Superior temporal gyrus (tissue), 1 donor: ENCODE results near the gene SLC29A3.

Experiments
- DNase-seq: peaks from one replicate; pipeline ENCODE4 v3.0.0-alpha.2; 2016; ENCODE audit errors: extremely low spot score

Gene SLC29A3

DNA sequence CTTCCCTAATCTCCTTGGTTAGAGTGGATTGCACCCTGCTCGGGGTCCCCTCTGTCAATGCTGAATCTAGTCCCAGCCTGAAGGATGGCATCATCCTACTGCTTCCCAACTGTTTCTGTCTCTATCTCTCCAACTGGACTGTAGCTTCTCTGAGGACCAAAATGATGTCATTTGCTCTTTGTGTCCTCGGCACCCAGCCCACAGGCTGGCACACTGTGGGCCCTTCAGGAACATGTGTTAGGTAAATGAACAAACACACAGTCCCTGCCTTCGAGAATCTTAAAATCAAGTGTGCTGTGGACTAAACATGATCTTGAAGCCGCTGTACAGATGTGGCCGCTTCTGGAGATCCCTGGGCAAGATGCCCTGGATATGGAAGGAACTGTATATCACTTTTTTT, 72.6 kb downstream of the SLC29A3 start:
- DNase-seq, result no peak

DNA sequence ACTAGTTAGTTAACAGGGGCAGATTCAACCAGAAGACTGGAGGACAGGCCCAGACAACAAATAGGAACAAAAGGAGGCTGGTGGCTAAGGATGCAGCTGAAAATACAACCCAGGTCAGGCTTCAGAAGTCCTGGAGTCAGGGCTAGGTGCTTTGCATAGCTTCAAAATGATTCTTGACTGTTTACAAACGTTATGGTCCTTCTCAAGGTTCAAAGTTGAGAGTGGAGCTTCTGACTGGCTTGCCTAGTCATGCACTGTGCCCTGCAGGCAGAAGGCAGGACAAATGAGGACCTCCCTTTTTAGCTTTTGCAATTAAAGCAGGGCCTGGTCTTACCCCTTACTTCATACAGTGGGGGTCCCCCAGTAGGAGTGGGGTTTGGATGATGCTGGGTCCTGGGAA, 73.2 kb downstream of the SLC29A3 start:
- no peak for DNase-seq

DNA sequence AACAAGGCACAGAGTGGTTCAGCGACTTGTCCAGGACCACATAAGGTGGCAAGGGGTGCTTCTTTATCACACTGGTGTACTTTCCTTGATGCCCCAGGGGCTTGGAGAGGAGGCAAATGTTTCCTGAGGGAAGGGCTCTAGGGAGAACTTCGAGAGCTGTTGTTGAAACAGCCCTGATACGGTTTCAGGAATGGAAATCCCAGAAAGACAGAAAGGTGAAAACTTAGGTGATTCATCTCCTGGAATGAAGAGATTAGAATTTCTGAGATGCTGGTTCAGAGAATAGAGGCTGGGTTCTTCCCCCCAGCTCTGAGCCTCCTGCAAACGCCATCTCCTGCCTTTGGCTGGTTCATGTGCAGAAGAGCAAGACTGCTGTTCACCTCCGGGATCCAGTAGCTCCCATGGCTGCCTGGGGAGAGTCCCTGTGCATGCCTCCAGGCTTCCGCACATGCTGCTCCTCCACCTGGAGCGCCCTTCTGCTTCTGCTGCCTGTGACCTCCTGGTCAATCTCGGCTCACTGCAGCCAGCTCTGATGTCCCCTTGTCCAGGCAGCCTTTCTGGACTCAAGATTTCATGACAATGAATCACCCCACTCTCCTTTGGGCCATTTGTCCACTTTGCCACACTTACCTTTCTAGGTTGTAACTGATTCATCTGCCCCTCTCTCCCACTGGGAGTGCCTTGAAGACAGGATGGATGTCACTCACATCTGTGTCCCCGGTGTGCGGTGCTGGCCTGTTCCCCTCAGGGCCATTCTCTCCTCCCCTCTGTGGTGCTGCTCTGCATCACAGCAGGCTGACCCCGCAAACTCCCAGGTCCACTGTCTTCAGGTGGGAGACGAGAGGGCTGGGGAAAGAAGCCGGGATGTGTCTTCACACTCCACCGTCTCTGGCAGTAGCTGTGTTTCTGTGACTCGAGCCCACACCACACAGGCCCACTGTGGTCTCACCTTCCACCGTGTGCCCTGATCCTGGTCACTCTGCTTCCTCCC, 74.0 kb downstream of the SLC29A3 start:
- no peak for DNase-seq

DNA sequence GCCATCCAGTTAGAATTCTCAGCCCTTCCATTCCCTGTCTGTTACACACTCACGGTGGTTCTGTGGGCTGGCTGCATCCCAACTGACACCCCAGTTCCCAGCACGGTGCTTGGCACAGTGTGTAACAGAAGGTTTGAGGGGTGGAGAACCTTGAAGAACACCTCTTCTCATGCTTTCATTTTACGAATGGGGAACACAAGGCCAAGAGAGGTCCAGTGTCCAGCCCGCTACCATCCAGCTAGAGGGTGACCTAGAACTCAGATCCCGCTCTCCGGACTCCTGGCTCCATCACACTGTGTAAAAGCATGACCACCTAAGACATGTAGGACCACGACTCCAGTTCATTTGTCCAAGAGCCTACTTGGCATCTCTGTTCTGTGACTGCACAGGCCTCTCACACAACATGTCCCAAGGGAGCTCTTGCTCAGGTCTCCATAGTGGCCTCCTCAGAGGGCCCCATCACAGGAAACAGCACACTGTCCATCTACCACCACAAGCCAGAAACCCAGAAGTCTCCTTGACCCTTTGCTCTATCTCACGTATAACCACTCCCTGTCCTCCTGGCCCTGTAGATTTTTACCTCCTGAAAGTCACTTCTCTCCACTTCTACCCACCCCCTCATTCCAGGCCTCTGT, 74.9 kb downstream of the SLC29A3 start:
- no peak for DNase-seq

DNA sequence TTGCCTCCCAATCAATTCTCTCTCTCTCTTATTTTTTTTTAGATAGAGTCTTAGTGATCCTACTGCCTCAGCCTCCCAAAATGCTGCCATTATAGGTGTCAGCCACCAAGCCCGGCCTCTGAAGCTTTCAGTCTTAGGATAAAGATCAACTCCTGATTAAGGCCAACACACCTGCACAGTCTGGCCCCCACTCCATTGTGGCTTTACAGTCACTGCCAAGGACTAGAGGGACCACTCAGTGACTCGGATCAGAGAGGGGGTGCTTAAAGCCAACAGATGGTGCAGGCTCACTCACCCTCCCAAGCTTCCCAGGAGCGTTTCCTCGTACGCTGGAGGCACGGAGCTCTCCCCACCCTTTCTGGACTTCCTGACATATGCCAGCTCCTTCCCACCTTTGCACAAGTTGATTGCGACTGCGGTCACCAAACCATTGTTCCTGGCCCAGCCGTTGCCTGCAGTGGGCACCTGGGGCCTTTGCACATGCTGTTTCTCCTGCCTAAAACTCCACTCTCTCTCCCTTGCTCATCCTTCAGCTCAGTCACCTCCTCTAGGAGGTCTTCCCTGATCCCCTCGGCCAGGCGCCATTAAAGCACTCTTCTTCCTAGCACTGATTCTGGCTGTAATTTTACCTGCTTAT, 76.0 kb downstream of the SLC29A3 start:
- DNase-seq, result no peak

DNA sequence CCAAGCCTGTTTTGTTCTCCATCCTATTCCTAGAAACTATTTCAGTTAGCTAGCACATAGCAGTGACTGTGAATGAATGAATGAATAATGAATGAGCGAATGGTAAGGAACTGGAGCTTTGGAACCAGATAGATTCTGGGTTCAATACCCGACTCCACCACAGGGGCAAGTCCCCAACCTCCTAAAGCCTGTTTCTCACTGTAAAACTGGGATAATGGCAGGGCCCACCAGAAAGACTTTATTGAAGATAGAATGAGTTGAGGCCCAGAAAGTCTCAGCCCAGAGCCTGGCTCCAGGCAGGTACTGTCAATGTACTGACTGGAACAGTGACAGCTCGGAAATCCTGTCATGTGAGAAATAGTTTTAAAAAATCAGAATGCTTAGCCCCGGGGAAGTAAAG, 76.6 kb downstream of the SLC29A3 start:
- DNase-seq, result no peak

DNA sequence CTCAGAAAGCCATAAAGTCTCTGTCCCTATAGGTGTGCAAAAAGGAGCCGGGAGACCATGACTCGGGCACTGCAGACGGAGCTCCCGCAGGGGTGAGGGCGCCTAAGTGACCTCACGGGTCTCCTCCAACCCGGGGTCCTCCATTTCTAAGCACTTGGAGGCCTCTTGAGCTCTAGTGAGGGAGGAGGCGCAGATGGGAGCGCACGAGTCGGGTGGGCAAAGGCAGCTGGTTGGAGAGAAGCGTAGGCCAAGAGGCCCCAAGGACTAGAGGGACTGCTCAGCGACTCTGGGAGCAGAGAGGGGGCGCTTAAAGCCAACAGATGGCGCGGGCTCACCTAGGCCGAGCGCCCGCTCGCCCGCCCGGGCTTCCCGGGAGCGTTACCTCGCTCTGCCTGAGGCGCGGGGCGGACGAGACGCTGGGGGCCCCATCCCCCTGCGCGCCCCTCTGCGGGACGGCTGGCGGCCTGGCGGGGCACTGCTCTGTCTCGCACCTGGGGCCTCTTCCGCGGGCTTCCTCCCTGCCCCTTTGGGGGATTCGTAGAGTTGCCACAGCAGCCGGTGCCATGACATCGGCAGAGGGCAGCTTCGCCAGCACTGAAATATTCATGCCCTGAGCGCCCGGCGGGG, 77.1 kb downstream of the SLC29A3 start:
- DNase-seq, result no peak

DNA sequence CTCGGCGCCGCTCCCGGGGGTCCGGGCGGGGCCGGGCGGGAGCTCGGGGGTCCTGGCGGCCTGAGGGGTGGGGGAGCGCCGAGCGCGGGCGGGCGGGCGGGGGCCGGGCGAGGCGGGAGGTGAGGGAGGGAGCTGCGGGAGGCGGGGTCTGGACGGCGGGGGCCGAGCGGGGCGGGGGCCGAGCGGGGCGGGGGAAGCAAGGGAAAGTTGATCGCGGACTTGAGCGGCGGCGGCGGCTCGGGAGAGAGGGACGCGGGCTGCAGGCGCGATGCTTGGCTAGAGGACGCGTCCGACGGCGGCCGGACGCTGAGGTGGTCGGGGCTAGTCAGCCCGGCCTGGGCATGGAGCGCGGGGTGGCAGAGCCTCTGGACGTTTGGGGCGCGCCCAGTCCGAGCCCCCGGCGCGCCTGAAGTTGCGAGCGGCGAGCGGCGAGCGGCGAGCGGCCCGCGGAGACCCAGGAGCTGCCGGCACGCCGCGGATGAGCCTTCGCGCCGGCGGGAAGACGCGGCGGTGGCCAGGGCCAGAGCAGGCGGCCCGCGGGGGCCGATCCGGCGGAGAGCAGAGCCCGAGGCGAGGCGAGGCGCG, 77.7 kb downstream of the SLC29A3 start, which contains the start of gene CDH23:
Gene CDH23 (plus strand): TSS at position 210 of the 585 bp plus-strand sequence. CDS start 42,912 bp downstream, outside the sequence.
- DNase-seq, result no peak

DNA sequence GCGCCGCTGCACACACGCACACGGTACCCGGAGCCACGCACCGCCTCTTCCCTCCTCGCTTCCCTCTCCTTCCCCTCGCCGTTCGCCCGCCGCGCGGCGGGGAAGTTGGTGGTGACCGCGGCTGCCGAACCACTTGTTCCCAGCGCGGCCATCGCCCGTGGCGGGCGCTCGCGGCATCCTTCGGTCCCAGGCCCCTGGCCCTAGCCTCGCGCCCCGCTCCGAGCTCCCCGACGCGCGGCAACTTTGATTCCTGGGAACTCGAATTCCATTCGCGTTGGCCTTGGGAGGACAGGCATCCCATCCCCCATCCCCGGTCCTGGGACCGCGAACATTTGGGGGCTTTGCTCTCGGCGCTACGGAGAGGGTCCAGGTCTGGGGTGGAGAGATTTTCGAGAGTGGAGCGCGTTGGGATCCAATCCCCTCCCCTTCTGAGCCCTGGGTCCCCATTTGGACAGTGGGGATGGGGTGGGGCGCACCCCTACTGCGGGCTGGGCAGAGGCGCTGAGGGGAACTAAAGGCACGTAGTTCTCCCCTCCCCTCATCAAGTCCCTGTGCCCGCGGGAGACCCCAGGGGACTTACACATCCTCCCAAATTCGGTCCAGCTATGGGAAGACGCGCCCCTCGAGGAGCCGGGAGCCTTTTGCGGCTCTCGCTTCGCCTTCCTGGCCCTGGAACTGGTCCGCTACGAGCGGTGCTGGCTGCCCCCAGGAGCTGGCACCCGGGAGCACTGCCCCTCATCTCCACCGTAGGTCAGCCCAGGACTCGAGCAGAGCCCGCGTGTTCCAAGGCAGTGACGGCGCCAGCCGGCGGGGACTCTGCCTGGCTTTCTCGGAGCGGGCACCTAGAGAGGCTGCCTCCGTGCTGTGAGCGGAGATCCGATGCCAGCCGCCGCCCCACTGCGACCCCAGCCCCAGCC, 78.5 kb downstream of the SLC29A3 start:
- DNase-seq, result no peak

DNA sequence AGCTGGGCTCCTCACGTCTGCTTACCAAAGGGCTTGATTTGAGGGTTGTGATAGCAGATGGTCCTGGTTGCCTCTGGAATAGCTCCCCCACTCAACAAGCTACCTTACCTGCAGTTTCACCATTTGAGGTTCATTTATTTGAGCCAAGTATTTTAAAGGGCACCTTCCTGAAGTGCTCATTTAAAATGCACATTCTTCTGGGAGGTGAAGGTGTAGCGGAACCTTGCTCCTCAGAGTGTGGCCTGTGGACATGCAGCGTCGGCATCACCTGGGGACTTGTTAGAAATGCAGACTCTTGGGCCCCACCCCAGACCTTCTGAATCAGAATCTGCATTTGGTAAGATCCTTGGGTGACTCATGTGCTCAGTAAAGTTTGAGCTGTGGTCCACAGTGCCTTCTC, 79.9 kb downstream of the SLC29A3 start:
- no peak for DNase-seq

DNA sequence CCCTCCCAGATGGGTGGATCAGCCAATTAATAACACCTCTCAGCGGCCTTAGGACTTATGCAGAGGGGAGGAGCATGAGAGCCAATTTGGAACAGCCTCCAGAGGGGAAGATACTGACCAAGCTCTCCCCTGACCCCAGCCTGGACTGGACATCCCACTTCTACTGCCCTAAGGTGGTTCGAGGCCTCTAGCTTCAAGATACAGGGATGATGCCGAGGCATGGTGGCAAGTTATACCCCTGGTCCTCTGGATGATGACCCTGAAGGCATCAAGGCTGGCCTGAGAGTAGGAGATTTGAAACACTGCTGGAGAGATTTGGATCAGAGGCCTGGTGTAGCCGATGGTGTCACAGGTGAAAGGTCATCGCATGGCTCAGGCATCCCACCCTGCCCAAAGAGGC, 80.9 kb downstream of the SLC29A3 start:
- DNase-seq, result no peak

DNA sequence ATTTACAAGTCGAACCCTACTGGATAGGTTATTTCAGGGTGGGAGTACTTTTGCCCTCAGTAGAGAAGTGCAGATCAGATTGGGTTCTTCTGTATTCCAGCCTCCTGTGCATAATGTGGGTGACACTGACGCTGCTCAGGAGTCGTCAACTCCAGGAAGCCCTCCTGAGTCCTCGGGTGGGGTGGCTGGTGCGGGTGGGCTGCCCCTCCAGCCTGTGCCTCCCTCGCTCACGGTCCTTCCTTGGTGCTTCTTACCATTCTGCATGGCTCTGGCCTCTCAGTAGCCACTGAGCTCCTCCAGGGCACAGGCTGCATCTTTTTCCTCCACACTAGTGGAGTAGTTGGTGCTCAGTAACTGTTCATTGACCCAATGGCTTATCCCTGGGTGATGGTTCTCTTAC, 82.0 kb downstream of the SLC29A3 start:
- no peak for DNase-seq

DNA sequence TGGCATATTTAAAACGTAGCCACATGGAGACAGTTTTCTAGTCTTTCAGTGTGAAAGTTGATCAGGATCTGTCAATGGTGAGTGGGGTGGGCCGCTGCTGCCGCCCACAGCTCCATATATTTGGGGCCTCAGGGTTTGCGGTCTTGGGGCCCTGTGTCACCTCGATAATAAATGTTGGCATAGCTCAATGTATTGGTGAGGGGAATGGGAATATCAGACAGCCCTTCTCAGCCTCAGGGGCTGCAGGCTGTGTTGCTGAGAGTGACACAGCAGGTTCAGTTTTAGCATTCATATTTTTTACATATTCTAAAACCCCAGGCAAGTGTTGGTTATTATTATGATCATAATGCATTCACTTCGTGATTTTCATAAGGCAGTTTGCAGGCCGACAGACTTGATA, 82.9 kb downstream of the SLC29A3 start:
- DNase-seq, result no peak

DNA sequence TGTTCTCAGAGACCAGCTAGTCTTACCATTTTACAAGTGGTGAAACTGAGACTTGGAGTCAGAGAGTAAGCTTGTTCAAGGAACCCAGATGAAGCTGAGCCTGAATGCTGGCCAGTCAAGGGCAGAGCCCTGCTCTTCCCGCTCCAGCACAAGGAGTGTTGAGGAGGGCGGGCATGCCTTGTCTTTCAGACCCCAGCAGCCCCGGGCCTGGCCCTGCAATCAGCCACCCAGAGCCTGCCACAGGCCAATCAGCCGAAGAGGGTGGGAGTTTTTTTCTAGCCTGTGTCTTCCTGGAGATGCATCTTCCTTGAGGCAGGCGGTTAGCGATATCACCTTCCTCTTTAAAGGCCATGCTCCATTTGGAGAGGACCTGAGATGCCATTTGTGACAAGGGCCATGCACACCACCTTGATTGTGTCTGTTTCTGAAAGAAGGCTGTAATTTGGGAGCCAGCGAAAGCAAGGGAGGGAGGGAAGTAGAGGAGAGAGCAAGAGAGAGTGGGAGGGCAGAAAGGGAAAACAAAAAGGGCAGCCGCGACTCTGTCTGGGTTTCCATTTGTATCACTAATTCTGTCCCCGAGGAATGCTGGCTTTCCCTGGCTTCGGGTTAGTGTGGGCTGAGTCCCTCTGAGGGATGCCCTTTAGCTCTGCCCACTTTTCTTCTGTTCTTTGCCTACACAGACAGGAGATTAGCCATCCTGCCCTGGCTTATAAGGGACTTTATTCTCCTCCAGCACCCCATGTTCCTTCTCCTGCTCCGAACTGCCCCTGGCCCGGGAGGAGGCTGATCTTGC, 85.6 kb downstream of the SLC29A3 start:
- DNase-seq, result no peak

DNA sequence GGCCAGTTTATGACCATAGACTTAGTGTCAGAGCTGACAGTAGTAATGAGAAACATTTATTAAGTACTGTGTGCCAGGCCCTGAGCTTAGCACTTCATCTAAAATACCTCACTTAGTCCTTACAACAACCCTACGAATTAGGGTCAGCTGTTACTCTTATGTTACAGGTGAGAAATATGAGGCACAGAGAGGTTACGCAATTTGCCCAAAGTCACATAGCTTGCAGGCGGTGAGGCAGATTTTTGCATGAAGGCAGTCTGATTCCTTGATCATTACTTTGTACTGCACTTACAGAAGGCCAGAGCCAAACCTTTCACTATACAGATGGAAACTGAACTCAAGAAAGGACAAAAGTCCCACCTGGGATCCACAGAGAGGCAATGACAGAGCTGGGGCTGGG, 87.8 kb downstream of the SLC29A3 start:
- DNase-seq, result no peak

DNA sequence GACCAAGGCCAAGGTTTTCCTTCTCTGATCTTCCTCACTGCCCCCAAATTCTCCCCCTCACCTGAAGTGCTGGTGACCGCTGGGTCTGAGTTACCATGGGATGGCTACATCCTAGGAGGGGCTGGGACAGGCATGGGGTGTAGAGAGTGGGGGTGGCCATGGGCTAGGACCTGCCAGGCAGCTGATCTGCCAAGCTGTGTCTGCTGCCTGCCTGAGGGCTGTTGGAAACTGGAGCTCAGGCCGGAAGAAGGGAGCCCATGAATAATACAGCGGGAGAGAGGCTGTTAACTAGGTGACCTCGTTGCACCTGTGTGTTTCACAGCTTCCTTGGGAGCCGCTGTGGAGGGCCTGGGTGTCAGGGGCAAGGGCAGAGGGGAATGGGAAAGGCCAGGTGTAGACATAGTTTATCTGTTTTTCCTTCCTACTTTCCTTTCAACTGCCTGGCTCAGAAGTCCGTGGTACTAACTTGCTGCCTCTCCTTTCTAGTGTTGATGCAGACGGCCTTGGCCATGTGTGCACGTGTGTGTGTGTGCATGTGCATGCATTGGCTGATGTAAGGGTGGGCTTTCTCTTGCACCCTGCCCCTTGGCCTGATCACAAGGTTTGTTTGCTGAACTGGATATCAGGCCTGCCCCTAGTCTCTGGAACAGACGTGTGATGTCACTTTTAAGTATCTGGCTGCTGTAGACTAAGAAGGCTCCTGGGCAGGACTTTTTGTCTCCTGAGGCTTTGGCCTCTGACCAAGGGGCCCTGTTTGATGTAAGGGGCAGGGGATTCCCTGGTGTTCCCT, 89.6 kb downstream of the SLC29A3 start:
- DNase-seq, result no peak

DNA sequence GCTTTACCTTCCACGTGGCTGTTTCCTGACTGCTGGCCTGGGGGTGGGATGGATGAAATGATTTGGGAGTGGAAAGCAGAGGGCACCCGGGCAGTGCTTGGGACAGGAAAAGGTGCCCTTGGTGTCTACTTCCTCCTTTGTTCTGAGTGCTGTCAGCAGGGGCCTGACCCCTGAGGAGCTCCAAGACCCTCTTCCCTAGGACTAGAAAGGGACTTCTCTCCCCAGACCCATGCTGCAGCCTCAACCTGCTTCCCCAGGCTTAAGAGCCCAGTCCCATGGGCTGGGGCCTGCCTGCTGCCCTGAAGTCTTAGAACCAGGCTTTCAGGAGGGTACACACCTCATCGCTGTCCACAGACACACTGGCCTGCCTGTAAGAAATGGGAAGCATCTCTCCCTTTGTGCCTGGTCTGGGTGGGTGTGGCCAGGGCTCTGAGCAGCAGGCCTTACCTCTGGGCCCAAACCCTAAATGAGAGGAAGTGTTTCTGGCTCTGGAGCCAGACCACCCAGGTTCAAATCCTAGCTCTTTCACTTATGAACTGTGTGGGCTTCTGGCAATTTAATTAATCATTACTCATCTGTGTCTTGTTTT, 90.6 kb downstream of the SLC29A3 start:
- DNase-seq, result no peak
